Renal pelvis (tissue), 12 donors: Measurements from ENCODE around the gene ATF1. TPM values are rescaled to one million over a fixed set of nuclear protein-coding genes. Genes with fewer than 3 reads are reported as not detected.

Experiments
- DNase-seq: peaks from one replicate; pipeline ENCODE4 v3.0.0-alpha.2; 2013
- long read RNA-seq, 16 experiments: transcript quantifications; one replicate each; lab custom pipeline, GENCODE V29; 2026
- polyA plus RNA-seq, 3 donors: library from polyadenylated mRNA; unstranded; fragments of 120-200 nt; gene quantifications; one replicate each; pipeline ENCODE4 v1.2.1, GENCODE V29; 2013; ENCODE audit not compliant: insufficient read length in 3 of 3

Gene ATF1
- 10 to 100 TPM; 43.2 to 53.7 (median 46.7) TPM for polyA plus RNA-seq
- long read RNA-seq, donor 1, partial matches to known transcripts = 0 of 4 reads
- long read RNA-seq, donor 1, other reads (novel, unspliced or antisense) = 0 of 4 reads
- long read RNA-seq, donor 2, transcript ATF1-201 (7 exons, 2,181 nt) = major isoform, 11 of 11 reads
- long read RNA-seq, donor 2, partial matches to known transcripts = 0 of 11 reads
- long read RNA-seq, donor 2, other reads (novel, unspliced or antisense) = 0 of 11 reads
- long read RNA-seq, donor 3, transcript ATF1-201 (7 exons, 2,181 nt) = major isoform, 7 of 7 reads
- long read RNA-seq, donor 3, partial matches to known transcripts = 0 of 7 reads
- long read RNA-seq, donor 3, other reads (novel, unspliced or antisense) = 0 of 7 reads
- long read RNA-seq, donor 4, transcript ATF1-201 (7 exons, 2,181 nt) = major isoform, 6 of 13 reads
- long read RNA-seq, donor 4, partial matches to known transcripts = 7 of 13 reads
- long read RNA-seq, donor 4, other reads (novel, unspliced or antisense) = 0 of 13 reads
- long read RNA-seq, donor 5, transcript ATF1-201 (7 exons, 2,181 nt) = major isoform, 6 of 6 reads
- long read RNA-seq, donor 5, partial matches to known transcripts = 0 of 6 reads
- long read RNA-seq, donor 5, other reads (novel, unspliced or antisense) = 0 of 6 reads
- long read RNA-seq, donor 6, transcript ATF1-201 (7 exons, 2,181 nt) = major isoform, 6 of 6 reads
- long read RNA-seq, donor 6, partial matches to known transcripts = 0 of 6 reads
- long read RNA-seq, donor 6, other reads (novel, unspliced or antisense) = 0 of 6 reads
- long read RNA-seq, donor 7, transcript ATF1-201 (7 exons, 2,181 nt) = major isoform, 6 of 6 reads
- long read RNA-seq, donor 7, partial matches to known transcripts = 0 of 6 reads
- long read RNA-seq, donor 7, other reads (novel, unspliced or antisense) = 0 of 6 reads
- long read RNA-seq, donor 8, transcript ATF1-201 (7 exons, 2,181 nt) = major isoform, 5 of 5 reads
- long read RNA-seq, donor 8, partial matches to known transcripts = 0 of 5 reads
- long read RNA-seq, donor 8, other reads (novel, unspliced or antisense) = 0 of 5 reads
- long read RNA-seq, donor 9, transcript ATF1-201 (7 exons, 2,181 nt) = major isoform, 12 of 12 reads
- long read RNA-seq, donor 9, partial matches to known transcripts = 0 of 12 reads
- long read RNA-seq, donor 9, other reads (novel, unspliced or antisense) = 0 of 12 reads
- long read RNA-seq, donor 10, transcript ATF1-201 (7 exons, 2,181 nt) = major isoform, 5 of 5 reads
- long read RNA-seq, donor 10, partial matches to known transcripts = 0 of 5 reads
- long read RNA-seq, donor 10, other reads (novel, unspliced or antisense) = 0 of 5 reads
- long read RNA-seq, donor 11, transcript ATF1-201 (7 exons, 2,181 nt) = major isoform, 9 of 9 reads
- long read RNA-seq, donor 11, partial matches to known transcripts = 0 of 9 reads
- long read RNA-seq, donor 11, other reads (novel, unspliced or antisense) = 0 of 9 reads
- long read RNA-seq, donor 12, transcript ATF1-201 (7 exons, 2,181 nt) = major isoform, 15 of 15 reads
- long read RNA-seq, donor 12, partial matches to known transcripts = 0 of 15 reads
- long read RNA-seq, donor 12, other reads (novel, unspliced or antisense) = 0 of 15 reads
- long read RNA-seq, donor 13, partial matches to known transcripts = 0 of 3 reads
- long read RNA-seq, donor 13, other reads (novel, unspliced or antisense) = 0 of 3 reads
- long read RNA-seq, donor 14 = 0 reads
- long read RNA-seq, donor 15, transcript ATF1-201 (7 exons, 2,181 nt) = major isoform, 12 of 12 reads
- long read RNA-seq, donor 15, partial matches to known transcripts = 0 of 12 reads
- long read RNA-seq, donor 15, other reads (novel, unspliced or antisense) = 0 of 12 reads
- long read RNA-seq, donor 16, transcript ATF1-201 (7 exons, 2,181 nt) = major isoform, 10 of 10 reads
- long read RNA-seq, donor 16, partial matches to known transcripts = 0 of 10 reads
- long read RNA-seq, donor 16, other reads (novel, unspliced or antisense) = 0 of 10 reads

- DNase-seq = peak; percentile 93
Observed at GRCh38 chr12:50763639-50764285, at the start of gene ATF1. TSS of gene ATF1 (plus strand) at chr12:50764101. CDS start at chr12:50780146, 16,045 bp downstream.

GRCh38 chr12:50715174-50715573 lies 48.7 kb upstream of the ATF1 start:
- no peak for DNase-seq

- DNase-seq = no peak
Observed at GRCh38 chr12:50718760-50719159, 45.1 kb upstream of the ATF1 start.

DNA sequence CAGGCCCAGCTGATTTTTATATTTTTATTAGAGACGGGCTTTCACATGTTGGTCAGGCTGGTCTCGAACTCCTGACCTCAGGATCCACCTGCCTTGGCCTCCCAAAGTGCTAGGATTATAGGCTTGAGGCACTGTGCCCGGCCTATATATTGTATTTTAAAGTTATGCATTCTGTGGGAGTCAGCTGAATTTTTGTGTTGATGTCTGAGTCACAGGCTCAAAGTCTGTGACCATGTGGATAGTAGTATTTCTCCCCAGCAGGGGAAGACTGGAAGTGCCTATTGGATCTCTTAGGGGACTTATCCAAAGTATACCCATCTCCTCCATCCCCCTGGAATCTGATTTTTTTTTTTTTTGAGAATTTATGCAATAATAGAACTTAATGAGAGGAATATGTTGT lies 43.8 kb upstream of the ATF1 start:
- DNase-seq = no peak

GRCh38 chr12:50720501-50720900 lies 43.4 kb upstream of the ATF1 start:
- DNase-seq = no peak

- no peak for DNase-seq
Observed at GRCh38 chr12:50723865-50724264, 40.0 kb upstream of the ATF1 start.

DNA sequence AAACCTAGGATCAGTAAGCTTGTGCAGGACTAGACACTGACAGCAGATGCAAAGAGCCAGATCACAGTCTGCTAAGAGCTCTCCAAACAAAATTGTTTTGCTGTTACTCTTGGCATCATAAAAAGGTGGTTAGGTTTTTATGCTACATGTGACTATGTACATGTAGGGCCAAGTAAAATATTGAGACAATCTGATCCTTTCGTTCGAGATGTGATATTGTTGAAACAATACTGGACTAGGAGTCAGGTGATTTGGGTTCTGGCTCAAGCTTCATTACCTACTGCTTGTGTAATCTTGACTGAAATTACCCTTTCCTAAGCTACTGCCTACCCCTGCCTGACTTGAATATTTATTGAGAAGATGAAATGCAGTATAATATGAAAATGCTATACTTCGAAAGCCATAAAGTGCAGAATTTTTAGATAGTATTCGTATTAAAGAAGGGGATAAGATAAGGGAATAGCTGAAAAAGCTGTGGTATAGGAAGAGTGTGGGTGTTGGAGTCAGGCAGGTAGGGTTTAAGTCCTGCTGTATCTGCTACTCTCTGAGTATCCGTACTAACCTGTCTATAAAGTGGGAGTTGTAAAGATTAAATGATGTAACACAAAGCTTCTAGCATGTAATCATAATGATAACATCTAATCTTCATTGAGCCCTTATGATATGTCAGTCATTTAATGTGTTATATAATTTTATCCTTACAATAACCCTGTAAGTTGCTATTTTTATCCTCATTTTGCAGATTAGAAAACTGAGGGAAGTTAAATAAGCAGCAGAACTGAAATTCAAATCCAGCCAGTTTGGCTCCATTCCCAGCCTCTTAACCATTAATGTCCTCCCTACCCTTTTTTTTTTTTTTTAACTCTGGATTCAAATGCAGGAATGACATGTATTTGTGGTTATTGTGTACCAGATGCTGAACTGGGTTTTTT lies 38.6 kb upstream of the ATF1 start:
- no peak for DNase-seq

DNA sequence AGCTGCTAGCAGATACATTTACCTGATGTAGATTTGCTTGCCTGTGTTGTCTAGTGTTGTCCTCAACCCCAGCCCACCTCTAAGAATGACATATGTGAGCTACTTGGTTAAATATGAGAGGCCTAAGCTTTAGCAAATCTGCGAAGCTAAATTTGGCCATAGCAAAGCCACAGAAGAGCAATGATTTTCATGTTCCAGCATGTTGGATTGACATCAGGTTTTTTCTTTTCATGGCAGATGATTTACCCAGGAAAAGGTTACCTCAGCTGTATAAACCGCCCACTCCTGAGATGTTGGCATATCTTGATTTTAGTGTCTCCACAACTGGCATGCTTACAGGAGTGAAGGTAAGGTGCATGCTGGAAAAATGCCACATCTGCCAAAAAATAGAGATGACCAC lies 36.4 kb upstream of the ATF1 start:
- DNase-seq = no peak

GRCh38 chr12:50728417-50728816 lies 35.5 kb upstream of the ATF1 start:
- DNase-seq = no peak

DNA sequence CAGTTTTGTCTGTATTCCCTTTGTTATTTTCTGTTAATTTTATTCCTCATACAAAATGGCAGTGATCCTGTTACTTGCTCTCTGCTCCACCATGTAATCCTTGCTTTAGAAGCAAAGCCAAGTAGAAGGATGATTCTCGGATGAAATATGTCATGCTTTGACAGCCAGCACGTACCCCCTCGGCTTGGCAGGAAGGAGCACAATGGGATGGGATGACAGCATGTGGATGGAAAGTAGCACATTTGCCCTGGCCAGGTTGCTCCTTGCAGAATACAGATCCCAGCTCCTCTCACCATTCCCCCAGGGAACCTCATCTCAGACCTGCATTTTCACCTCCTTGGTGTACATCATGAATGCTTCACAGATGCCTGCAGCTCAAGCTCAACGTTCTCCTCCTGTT lies 35.1 kb upstream of the ATF1 start:
- no peak for DNase-seq

DNA sequence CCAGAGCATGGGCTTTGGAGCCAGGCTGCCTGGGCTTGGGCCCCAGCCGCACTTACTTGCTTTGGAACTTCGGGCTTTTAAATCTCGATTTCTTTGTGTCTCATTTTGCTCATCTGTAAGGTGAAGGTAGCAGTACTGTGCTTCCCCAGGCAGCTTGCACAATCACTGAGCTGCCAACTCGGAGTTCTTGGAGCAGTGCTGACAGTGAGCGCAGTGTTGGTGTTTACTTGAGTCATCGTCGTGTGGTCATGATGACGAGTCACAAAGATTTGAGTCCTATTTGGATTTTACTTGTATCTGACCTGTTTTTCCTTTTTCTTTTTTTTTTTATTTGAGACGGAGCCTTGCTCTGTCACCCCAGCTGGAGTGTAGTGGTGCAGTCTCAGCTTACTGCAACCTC lies 31.3 kb upstream of the ATF1 start:
- DNase-seq = no peak

- DNase-seq = no peak
Observed at GRCh38 chr12:50733706-50734105, 30.2 kb upstream of the ATF1 start.

DNA sequence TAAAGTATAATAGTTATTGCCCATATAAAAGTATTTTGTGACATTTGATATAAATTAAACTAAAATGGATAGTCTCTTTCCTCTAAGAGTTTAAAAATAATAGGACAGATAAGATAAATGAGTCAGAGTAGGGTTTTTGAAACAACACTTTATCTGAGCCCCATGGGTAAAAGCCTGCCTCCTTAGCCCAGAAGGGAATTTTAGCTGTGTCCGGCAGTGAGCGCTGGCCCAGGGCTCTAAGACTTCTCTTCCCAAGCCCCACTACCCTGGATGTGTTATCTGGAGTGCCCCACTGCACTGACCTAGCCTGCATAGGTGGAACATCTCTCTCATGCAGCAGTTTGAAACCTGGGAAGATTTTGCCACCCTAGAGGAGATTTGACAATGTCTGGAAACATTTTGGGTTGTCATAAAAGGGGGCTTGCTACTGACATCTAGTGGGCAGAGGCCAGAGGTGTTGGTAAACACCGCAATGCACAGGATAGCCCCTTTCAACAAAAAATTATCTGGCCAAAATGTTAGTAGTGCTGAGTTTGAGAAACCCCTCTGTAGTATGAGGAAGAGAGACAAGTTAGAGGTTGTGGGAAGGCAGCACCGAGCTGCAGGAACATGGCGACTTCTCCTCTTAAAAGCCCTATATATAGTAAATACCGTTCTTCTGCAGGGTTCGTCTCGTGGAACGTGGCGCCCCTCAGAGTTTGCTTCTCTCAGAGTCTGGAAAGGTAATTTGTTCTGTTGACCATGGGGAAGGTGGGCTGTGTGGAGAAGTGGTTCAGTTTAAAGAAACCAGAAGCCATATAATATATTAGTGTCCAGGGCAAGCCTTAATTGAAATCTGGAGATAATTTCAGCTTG lies 29.3 kb upstream of the ATF1 start:
- DNase-seq = peak; percentile 16

GRCh38 chr12:50739611-50740010 lies 24.3 kb upstream of the ATF1 start:
- DNase-seq = no peak

DNA sequence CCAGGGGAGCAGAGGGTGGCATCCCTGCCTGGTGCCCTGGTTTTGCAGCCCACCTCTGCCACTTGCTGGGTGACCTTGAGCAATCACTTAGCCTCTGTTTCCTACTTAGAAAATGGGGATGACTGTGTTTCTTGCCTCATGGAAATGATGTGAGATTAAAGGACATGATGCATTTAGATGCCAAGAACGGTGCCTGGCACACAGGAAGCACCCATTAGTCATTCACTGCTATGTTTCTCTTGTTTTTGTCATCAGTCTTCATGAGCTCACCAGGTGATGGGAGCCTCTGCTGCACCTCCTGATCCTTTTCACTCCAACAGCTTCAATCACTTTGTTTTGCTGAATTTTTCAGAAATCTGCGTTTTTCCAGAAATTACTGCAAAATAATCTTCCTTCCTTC lies 23.6 kb upstream of the ATF1 start:
- no peak for DNase-seq

DNA sequence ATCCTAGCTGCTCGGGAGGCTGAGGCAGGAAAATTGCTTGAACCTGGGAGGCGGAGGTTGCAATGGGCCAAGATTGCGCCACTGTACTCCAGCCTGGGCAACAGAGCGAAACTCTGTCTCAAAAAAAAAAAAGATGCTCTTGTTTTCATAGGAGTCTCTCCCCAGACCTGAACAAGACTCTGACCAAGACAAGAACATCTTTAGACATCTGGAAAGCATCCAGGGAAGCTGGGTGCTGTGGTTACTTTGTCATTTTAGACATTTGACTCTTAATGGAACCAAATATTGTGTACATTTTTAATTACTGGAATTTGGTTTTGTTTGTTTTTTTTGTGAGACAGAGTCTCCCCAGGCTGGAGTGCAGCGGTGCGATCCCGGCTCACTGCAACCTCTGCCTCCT lies 21.1 kb upstream of the ATF1 start:
- DNase-seq = no peak

GRCh38 chr12:50745861-50746260 lies 18.0 kb upstream of the ATF1 start:
- DNase-seq = no peak

GRCh38 chr12:50746431-50746830 lies 17.5 kb upstream of the ATF1 start:
- DNase-seq = no peak
